ENCODE data around the gene PLSCR1.

The PLSCR1 gene

DNA sequence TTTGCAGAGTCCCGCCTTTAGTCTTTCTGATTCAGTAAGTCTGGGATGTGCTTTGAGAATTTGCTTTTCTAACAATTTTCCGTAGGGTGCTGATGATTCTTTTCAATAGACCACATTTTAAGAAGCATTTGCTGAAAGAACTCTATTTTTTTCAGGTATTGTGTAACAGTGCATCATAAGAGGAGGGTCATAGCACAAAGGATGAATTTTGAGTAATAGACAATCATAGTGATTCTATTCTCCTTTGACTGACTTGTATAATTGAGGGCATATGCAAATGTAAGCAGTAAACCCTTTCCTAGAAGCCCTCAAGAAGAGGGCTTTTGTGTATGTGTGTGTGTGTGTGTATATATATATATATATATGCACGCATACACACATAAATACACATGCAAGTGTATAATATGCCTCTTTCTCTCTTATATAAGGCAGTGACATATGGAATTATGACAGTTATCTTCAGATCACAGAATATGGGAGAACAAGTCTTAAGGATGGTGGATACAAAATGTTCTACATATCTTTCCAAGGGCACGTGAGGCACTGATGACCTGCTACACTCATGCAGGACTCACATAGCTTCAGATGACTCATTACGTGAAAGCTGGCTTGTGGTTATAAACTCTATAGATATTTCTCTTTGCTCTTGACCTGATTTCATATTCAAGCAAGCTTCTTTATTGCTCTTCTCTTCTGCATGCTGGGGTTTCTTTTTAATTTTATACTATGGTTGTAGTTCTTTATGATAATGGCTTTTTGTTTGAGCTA lies 6.5 kb upstream of the PLSCR1 start:
- Histone ChIP-seq H3K27me3 (ENCODE audit: insufficient read depth, low read depth) (no peaks in the 10 kb centered on the region), H3K79me2 (ENCODE audit: insufficient read depth, low read depth) (no peaks in the 10 kb centered on the region), H4K20me1 (ENCODE audit: insufficient read depth) (no peaks in the 10 kb centered on the region), H3K4me2 (peak overlapping the region; percentile 73), H2AFZ (ENCODE audit: low read depth) (no peak overlapping the region), H3K9ac (no peak overlapping the region), H3K4me3 (IDR thresholded peaks at IDR 0.05; ENCODE audit: insufficient read depth, low read depth, low read length) (no peak overlapping the region), H3K36me3 (ENCODE audit: insufficient read depth) (no peaks in the 10 kb centered on the region), H3K27ac (no peak overlapping the region), H3K4me1 (ENCODE audit: low read depth, poor library complexity, severe bottlenecking) (peaks cover 99% of the 10 kb centered on the region)
- TF ChIP-seq, protein P1, sequence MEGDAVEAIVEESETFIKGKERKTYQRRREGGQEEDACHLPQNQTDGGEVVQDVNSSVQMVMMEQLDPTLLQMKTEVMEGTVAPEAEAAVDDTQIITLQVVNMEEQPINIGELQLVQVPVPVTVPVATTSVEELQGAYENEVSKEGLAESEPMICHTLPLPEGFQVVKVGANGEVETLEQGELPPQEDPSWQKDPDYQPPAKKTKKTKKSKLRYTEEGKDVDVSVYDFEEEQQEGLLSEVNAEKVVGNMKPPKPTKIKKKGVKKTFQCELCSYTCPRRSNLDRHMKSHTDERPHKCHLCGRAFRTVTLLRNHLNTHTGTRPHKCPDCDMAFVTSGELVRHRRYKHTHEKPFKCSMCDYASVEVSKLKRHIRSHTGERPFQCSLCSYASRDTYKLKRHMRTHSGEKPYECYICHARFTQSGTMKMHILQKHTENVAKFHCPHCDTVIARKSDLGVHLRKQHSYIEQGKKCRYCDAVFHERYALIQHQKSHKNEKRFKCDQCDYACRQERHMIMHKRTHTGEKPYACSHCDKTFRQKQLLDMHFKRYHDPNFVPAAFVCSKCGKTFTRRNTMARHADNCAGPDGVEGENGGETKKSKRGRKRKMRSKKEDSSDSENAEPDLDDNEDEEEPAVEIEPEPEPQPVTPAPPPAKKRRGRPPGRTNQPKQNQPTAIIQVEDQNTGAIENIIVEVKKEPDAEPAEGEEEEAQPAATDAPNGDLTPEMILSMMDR (conservative IDR thresholded peaks at IDR 0.05; ENCODE audit: low read depth, low read length): no peak

DNA sequence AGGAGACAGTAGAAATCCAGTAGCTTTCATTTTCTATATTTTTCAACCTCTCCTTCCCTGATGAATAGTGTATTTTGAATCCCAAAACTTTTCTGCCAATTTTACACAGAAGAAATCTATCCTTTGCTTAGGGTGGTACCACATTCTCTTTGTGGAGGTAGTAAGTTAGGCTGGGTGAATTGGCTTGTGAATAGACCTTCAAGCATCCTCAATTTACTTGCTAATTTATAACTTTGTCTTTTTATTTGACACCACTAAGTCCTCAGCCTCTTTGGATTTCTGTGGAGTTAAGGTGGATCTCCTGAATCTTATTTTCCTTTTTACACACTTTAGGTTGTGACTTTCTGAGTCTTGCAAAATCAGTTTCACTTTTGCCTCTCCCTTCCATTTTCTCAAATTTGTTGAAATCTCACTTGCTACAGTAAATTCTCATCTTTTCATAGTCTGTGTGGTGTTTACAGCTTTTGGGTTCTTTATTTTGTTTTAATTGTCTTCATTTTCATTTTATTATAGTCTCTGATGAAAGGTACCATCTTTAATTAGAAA lies 5.7 kb upstream of the PLSCR1 start:
- no peak overlapping the region for H3K4me3 ChIP-seq (IDR thresholded peaks at IDR 0.05; ENCODE audit: insufficient read depth, low read depth, low read length)
- H2AFZ ChIP-seq (ENCODE audit: low read depth): 0 out of 2 replicates have a peak overlapping the region, but pooled peaks have one; percentile 13
- H3K4me2 ChIP-seq: peak overlapping the region; percentile 73
- peaks cover 100% of the 10 kb centered on the region for H3K4me1 ChIP-seq (ENCODE audit: low read depth, poor library complexity, severe bottlenecking)
- H3K36me3 ChIP-seq (ENCODE audit: insufficient read depth): no peaks in the 10 kb centered on the region
- no peaks in the 10 kb centered on the region for H3K27me3 ChIP-seq (ENCODE audit: insufficient read depth, low read depth)
- no peak overlapping the region for H3K9ac ChIP-seq
- no peak overlapping the region for H3K27ac ChIP-seq
- no peaks in the 10 kb centered on the region for H4K20me1 ChIP-seq (ENCODE audit: insufficient read depth)
- H3K79me2 ChIP-seq (ENCODE audit: insufficient read depth, low read depth): no peaks in the 10 kb centered on the region
- TF ChIP-seq, protein P1 (conservative IDR thresholded peaks at IDR 0.05; ENCODE audit: low read depth, low read length): no peak

DNA sequence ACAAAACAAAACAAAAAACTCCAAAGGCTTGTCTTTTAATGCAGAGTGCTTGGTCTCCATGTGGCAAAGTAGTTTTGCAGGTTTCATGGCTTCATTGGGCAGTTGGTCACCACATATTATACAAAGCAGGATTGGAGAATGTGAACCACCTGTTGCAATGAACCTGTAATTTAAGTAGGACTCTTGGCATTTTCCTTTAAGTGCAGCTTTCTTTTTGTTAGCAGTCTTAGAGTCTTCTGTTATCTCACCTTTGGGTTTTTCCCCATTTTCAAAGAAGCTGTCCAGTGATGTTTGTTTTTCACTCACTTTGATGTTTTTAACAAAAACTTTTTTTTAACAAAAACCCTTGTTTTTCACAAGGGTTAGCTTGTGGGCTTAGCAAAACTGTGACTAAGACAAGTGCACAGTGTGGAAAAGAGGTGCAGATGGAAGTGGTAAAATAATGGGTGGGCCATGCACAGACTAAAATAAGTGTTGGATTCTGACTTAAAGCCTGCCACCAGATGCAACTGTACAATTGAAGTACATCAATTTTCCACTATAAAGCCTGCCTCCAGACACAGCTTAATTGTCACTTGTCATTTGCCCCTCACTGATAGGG lies 2.9 kb upstream of the PLSCR1 start:
- Histone ChIP-seq H3K4me1 (ENCODE audit: low read depth, poor library complexity, severe bottlenecking) (peaks cover 84% of the 10 kb centered on the region), H3K27me3 (ENCODE audit: insufficient read depth, low read depth) (no peaks in the 10 kb centered on the region), H3K27ac (peak overlapping the region; percentile 56), H3K4me3 (IDR thresholded peaks at IDR 0.05; ENCODE audit: insufficient read depth, low read depth, low read length) (no peak overlapping the region), H3K79me2 (ENCODE audit: insufficient read depth, low read depth) (peaks cover 23% of the 10 kb centered on the region), H2AFZ (ENCODE audit: low read depth) (peak overlapping the region; percentile 27; the same call in 1 of the 2 replicates), H4K20me1 (ENCODE audit: insufficient read depth) (no peaks in the 10 kb centered on the region), H3K36me3 (ENCODE audit: insufficient read depth) (no peaks in the 10 kb centered on the region), H3K9ac (0 out of 2 replicates have a peak overlapping the region, but pooled peaks have one; percentile 17), H3K4me2 (peak overlapping the region; percentile 70)
- TF ChIP-seq, protein P1 (conservative IDR thresholded peaks at IDR 0.05; ENCODE audit: low read depth, low read length): no peak

DNA sequence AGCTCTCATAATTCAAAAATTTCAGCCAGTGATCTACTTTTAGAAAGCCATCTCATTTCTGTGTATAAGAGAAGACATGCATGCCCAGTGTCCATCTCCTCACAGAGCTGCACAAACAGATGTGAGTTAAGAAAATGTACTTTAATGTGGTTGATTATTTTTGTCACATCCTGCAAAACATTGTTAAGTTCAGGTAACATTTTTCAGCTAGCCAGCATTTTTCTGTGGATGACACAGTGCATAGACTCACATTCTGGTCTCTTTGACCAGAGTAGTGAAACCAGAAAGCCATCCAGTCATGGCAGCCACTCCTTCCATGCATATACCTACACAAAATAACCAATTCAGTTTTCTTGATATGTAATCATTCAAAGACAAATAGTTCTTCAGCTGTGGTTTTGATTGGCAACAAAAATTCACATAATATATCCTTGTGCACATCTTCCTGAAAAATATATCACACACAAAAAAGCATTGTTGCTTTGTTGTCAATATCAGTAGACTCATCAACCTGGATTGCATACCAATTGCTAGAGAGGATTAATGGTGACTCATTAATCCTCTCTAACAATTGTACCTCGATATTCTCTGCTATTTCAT lies 2.1 kb upstream of the PLSCR1 start:
- no peaks in the 10 kb centered on the region for H3K27me3 ChIP-seq (ENCODE audit: insufficient read depth, low read depth)
- H3K79me2 ChIP-seq (ENCODE audit: insufficient read depth, low read depth): peaks cover 31% of the 10 kb centered on the region
- no peak overlapping the region for H3K9ac ChIP-seq
- H3K4me2 ChIP-seq: peak overlapping the region; percentile 70
- H4K20me1 ChIP-seq (ENCODE audit: insufficient read depth): no peaks in the 10 kb centered on the region
- H2AFZ ChIP-seq (ENCODE audit: low read depth): no peak overlapping the region; the same call in 1 of the 2 replicates
- H3K4me3 ChIP-seq (IDR thresholded peaks at IDR 0.05; ENCODE audit: insufficient read depth, low read depth, low read length): no peak overlapping the region
- H3K4me1 ChIP-seq (ENCODE audit: low read depth, poor library complexity, severe bottlenecking): peaks cover 84% of the 10 kb centered on the region
- H3K27ac ChIP-seq: peak overlapping the region; percentile 56
- H3K36me3 ChIP-seq (ENCODE audit: insufficient read depth): no peaks in the 10 kb centered on the region
- TF ChIP-seq, protein P1 (conservative IDR thresholded peaks at IDR 0.05; ENCODE audit: low read depth, low read length): no peak

Measured in KMS-11 (cell line).